Heart right ventricle (tissue), 16 donors: ENCODE results near the gene DNAJC1. TPM values are rescaled to one million over a fixed set of nuclear protein-coding genes. Genes with fewer than 3 reads are reported as not detected.

Experiments used
- ATAC-seq, 8 donors: fragments of 200-7000 bp; cut with Tn5 transposase; one replicate each; pipeline ENCODE4 v1.9.1; 2020; ENCODE audit warnings: mild to moderate bottlenecking in 8 of 8, moderate library complexity in 8 of 8, moderate number of reproducible peaks in 1 of 8
- DNase-seq, 2 donors: peaks; one replicate each; pipeline ENCODE4 v3.0.0-alpha.2; 2020
- H3K27ac ChIP-seq, 10 donors: fragments of 200-600 bp; sonication (generic) in 2 of 10; one replicate each; pipeline versions ENCODE4 v1.5.0 to v1.8.0; 2020 to 2022; ENCODE audit warnings: mild to moderate bottlenecking in 3 of 10
- H3K27me3 ChIP-seq, 7 donors: fragments of 200-600 bp; one replicate each; pipeline ENCODE4 v1.8.0; 2021 to 2022; ENCODE audit warnings: mild to moderate bottlenecking in 2 of 7
- H3K36me3 ChIP-seq, 9 donors: fragments of 200-600 bp; sonication (generic) in 1 of 9; one replicate each; pipeline versions ENCODE4 v1.5.0 to v1.8.0; 2020 to 2022; ENCODE audit warnings: mild to moderate bottlenecking in 2 of 9
- H3K4me1 ChIP-seq, 9 donors: fragments of 200-600 bp; sonication (generic) in 1 of 9; one replicate each; pipeline versions ENCODE4 v1.5.0 to v1.8.0; 2020 to 2022; ENCODE audit warnings: mild to moderate bottlenecking in 4 of 9
- H3K4me3 ChIP-seq, 10 donors: fragments of 200-600 bp; sonication (generic) in 2 of 10; one replicate each; pipeline versions ENCODE4 v1.5.0 to v1.8.0; 2020 to 2022; ENCODE audit warnings: mild to moderate bottlenecking in 7 of 10, moderate library complexity in 2 of 10
- H3K9me3 ChIP-seq, 11 donors: fragments of 200-600 bp in 10 of 11; sonication (generic) in 2 of 11; one replicate each; pipeline versions ENCODE4 v1.5.0 to v1.8.0; 2013 to 2022; ENCODE audit warnings: mild to moderate bottlenecking in 2 of 11, control low read depth in 1 of 11, moderate library complexity in 1 of 11
- WGBS, 2 donors: extraction: QIAGEN DNeasy Blood & Tissue Kit; methylation state at CpG; one replicate each; pipeline ENCODE4 v1.1.7; 2013; ENCODE audit warnings: inconsistent platforms in 1 of 2; 5-methylcytosine and 5-hydroxymethylcytosine counted together
- intact Hi-C, 10 donors: fragments of 100-400 bp; cut with DNase I; formaldehyde crosslinking; loops; one replicate each; pipeline versions ENCODE4 v1.11.1 to v1.14.2; 2022
- polyA plus RNA-seq, 2 donors: library from polyadenylated mRNA; stranded (reverse); fragments of 200-250 nt; gene quantifications; one replicate each; pipeline ENCODE4 v1.2.3, GENCODE V29; 2013
- total RNA-seq, 10 donors: library from RNA; stranded (reverse); fragmentation: NEBNext Ultra II Directional in 3 of 10; extraction: Animal tissue kit (Norgen Biotek cat#: 25700) in 3 of 10; gene quantifications; one replicate each; pipeline versions ENCODE4 v1.2.1 to v1.2.4, GENCODE V29; 2021 to 2023
- TF ChIP-seq, protein P1 (sequence below), 9 donors: fragments of 200-600 bp; sonication (generic) in 2 of 9; IDR thresholded peaks; one replicate each; pipeline versions ENCODE4 v1.5.0 to v1.8.0; 2021 to 2022; ENCODE audit warnings: antibody characterized with exemption in 9 of 9, mild to moderate bottlenecking in 5 of 9, moderate library complexity in 1 of 9
- donor health status: Arrhythmogenic right ventricular cardiomyopathy.
- donor health status: ischemic (EF 13 %, LVEDD 7.1; RV severe dilation, severe dysfunction).
- donor health status: healthy with polysubstance abuse.
- donor health status: DM: no; HTN: yes; CAD: no.
- donor health status: DM: no; HTN: no; CAD: no.
- donor health status: ischemic (EF 25% LVEDD 6.9; RV normal size, moderate dysfunction).
- donor health status: ischemic (EF 25% LVEDD 5.7; RV mildly dilated, moderate dysfunction).
- donor health status: healthy.
- donor health status: DM: yes; HTN: yes; CAD: no.
- donor health status: Ischemic cardiomyopathy.
- donor health status: ischemic (EF 35%, LVEDD 5.7; RV mildly dilated, moderate dysfunction).
- donor health status: nonischemic (EF 11% LVEDD 7.7; RV severe dilation, severe dysfunction).
- donor health status: DM: yes; HTN: yes; CAD: no.
- donor health status: PGD.
- donor health status: ischemic (EF 29% LVEDD 5.4; RV normal size, mild dysfunction).
- donor health status: nonischemic (EF 23%, LVEDD 6.1; RV moderate dilation, normal function).

The DNAJC1 gene
- total and polyA plus RNA-seq, 12 donors: 8.9 to 26.8 (median 11.4) TPM

GRCh38 chr10:21753497-21754270 lies 249.8 kb downstream of the DNAJC1 start:
- intact Hi-C loops: no loop called here
- TF ChIP-seq, protein P1, sequence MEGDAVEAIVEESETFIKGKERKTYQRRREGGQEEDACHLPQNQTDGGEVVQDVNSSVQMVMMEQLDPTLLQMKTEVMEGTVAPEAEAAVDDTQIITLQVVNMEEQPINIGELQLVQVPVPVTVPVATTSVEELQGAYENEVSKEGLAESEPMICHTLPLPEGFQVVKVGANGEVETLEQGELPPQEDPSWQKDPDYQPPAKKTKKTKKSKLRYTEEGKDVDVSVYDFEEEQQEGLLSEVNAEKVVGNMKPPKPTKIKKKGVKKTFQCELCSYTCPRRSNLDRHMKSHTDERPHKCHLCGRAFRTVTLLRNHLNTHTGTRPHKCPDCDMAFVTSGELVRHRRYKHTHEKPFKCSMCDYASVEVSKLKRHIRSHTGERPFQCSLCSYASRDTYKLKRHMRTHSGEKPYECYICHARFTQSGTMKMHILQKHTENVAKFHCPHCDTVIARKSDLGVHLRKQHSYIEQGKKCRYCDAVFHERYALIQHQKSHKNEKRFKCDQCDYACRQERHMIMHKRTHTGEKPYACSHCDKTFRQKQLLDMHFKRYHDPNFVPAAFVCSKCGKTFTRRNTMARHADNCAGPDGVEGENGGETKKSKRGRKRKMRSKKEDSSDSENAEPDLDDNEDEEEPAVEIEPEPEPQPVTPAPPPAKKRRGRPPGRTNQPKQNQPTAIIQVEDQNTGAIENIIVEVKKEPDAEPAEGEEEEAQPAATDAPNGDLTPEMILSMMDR (IDR thresholded peaks at IDR 0.05): no peak
- no peaks in the 10 kb centered on the region for H3K27me3 ChIP-seq
- 85 to 87% methylated on average over 18 of the region's 18 CpGs for WGBS, 2 donors
- ATAC-seq (no peak), DNase-seq (no peak)
- no peak overlapping the region for H3K4me3 ChIP-seq
- peaks cover 0 to 26% (median 3%) of the 10 kb centered on the region in 9 donors for H3K36me3 ChIP-seq
- no peak overlapping the region for H3K27ac ChIP-seq
- peaks cover 0 to 16% (median 0%) of the 10 kb centered on the region in 9 donors for H3K4me1 ChIP-seq
- no peaks in the 10 kb centered on the region for H3K9me3 ChIP-seq

DNA sequence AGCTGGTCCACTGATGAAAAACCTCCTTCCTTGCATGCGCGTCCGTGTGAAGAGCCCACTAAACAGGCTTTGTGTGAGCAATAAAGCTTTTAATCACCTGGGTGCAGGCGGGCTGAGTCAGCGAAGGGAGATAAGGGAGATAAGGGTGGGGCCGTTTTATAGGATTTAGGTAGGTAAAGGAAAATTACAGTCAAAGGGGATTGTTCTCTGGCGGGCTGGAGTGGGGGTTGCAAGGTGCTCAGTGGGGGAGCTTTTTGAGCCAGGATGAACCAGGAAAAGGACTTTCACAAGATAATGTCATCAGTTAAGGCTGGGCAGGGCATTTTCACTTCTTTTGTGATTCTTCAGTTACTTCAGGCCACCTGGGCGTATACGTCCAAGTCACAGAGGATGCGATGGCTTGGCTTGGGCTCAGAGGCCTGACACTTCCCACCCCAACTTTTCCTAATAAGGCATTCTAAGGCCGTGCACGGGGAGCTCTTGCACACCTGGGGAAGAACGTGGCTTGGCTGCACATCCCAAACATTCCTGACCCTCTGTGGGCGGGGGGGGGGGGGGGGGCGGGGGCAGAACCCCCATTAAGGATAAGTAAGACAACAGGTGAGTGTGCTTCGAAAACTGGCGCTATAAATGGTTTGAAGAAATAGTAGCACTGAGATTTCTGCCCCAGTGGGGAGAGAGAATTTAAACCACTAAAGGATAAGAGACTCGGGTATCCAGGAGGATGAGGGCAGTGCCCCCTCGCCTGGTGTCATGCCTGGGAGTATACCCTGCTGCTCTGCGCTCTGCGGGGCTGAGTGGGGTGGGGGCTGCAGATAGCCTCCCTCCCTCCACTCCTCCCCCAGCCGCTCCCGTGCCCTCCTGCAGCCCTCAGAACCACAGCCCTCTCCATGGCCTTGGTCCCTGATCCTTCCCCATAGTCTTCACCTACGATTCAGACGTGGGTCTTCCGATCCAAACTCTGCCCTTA lies 251.9 kb downstream of the DNAJC1 start:
- Histone ChIP-seq H3K36me3 (peaks cover 0 to 17% (median 0%) of the 10 kb centered on the region in 9 donors), H3K27ac (no peak overlapping the region), H3K4me3 (no peak overlapping the region), H3K9me3 (no peaks in the 10 kb centered on the region), H3K27me3 (no peaks in the 10 kb centered on the region), H3K4me1 (no peaks in the 10 kb centered on the region)
- TF ChIP-seq, protein P1 (IDR thresholded peaks at IDR 0.05): no peak
- WGBS, 2 donors: 82 to 86% methylated on average over 26 of the region's 26 CpGs
- DNase-seq (no peak), ATAC-seq (no peak)
- intact Hi-C loops: no loop called here

DNA sequence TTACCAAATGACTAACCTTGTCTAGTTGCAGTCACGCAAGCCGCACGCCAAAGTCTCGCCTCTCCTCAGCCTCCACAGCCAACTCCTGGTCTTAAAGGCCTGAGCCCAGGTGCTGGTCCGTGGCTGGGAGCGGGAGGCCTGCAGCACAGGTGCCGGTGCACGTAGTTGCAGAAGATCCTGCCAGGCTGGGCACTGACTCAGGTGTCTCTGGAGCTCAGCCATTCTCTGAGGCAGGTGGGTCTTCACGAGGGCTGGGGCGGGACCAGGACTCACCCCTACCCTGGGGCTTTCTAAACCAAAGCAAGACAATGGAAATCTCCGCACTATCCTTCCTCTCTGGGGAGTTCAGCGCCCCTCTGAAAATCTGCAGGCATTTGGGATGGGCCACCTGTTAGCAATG lies 253.1 kb downstream of the DNAJC1 start:
- Histone ChIP-seq H3K4me1 (no peaks in the 10 kb centered on the region), H3K4me3 (no peak overlapping the region), H3K27me3 (no peaks in the 10 kb centered on the region), H3K9me3 (no peaks in the 10 kb centered on the region), H3K36me3 (peaks cover 0 to 15% (median 0%) of the 10 kb centered on the region in 9 donors), H3K27ac (no peak overlapping the region)
- no peak for ATAC-seq
- WGBS, 2 donors: 92 to 94% methylated on average over 12 of the region's 12 CpGs
- TF ChIP-seq, protein P1 (IDR thresholded peaks at IDR 0.05): no peak
- intact Hi-C loops: no loop called here
- no peak for DNase-seq

GRCh38 chr10:21749788-21750187 lies 253.7 kb downstream of the DNAJC1 start:
- peaks cover 0 to 16% (median 1%) of the 10 kb centered on the region in 9 donors for H3K36me3 ChIP-seq
- TF ChIP-seq, protein P1 (IDR thresholded peaks at IDR 0.05): no peak
- 87 to 88% methylated on average over 3 of the region's 3 CpGs for WGBS, 2 donors
- no peak overlapping the region for H3K27ac ChIP-seq
- H3K4me3 ChIP-seq: no peak overlapping the region
- H3K27me3 ChIP-seq: no peaks in the 10 kb centered on the region
- DNase-seq (no peak), ATAC-seq (no peak)
- intact Hi-C loops: loop anchor here in 1 of 10 donors (10.0 kb wide), 1 partner anchor 1685 kb away; the partner anchor contains the start of gene OTUD1
- H3K4me1 ChIP-seq: no peaks in the 10 kb centered on the region
- H3K9me3 ChIP-seq: no peaks in the 10 kb centered on the region
